NCI-H2029 treated with DMSO at 0.1 percent for 48 hours (cell line): Measurements from ENCODE around the gene BMERB1.
"Not testable (repeated sequence)": the region's sequence is repeated elsewhere in the genome, so short reads cannot be mapped to it uniquely, and the experiment has no call there.

ENCODE experiments used
- DNase-seq: peaks from one replicate; lab custom pipeline; 2025; lab: John Stamatoyannopoulos, UW

The BMERB1 gene

DNA sequence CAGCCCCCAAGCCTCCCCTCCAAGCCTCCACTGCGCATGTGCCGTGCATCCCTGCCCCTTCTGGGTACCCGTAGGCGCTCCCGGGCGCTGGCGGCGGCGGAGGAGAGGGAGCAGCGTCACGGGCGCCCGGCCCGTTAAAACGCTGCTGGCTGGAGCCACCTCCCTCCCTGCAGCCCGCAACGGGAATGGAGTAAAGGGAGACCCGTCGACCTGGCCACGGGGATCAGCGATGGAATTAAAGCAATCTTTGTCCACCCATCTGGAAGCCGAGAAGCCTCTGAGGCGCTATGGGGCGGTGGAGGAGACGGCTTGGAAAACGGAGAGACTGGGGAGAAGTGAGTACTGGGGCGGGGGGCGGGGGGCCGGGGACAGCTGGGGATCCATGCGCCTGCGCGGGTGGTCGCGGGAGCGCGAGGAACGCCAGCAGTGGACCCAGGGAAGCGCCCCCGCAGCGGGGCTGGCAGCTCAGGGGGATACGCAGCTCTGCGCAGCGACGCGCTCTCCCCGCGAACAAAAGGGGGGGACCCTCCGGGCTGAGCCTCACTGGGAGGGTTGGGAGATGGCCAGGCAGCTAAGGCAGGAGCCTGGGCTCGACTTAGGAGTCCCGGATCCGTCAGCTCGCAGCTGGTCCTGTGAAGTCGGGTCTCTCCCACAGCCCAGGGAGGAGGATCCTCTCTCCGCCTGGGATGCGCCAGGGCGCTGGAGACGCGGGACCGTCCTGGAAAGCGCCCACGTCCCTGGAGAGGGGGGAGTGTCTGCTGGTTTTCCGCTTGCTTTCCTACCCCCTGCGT lies at the start of gene BMERB1:
Gene BMERB1 (plus strand): TSS at position 164 of the 791 bp plus-strand sequence. CDS start 66 bp downstream, at position 230.
- no peak for DNase-seq

- DNase-seq: not testable (repeated sequence)
Observed at GRCh38 chr16:15388060-15388459, 46.3 kb upstream of the BMERB1 start.

GRCh38 chr16:15389916-15390315 lies 44.5 kb upstream of the BMERB1 start:
- not testable (repeated sequence) for DNase-seq

DNA sequence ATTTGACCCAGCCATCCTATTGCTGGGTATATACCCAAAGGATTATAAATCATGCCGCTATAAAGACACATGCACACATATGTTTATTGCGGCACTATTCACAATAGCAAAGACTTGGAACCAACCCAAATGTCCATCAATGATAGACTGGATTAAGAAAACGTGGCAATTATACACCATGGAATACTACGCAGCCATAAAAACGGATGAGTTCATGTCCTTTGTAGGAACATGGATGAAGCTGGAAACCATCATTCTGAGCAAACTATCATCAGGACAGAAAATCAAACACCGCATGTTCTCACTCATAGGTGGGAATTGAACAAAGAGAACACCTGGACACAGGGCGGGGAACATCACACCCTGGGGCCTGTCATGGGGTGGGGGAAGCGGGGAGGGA lies 41.4 kb upstream of the BMERB1 start:
- not testable (repeated sequence) for DNase-seq

GRCh38 chr16:15395631-15396508 lies 38.5 kb upstream of the BMERB1 start, which contains the start of gene MPV17L:
Gene MPV17L (plus strand): TSS chr16:15395754. CDS start chr16:15395898, 144 bp downstream.
- not testable (repeated sequence) for DNase-seq

DNA sequence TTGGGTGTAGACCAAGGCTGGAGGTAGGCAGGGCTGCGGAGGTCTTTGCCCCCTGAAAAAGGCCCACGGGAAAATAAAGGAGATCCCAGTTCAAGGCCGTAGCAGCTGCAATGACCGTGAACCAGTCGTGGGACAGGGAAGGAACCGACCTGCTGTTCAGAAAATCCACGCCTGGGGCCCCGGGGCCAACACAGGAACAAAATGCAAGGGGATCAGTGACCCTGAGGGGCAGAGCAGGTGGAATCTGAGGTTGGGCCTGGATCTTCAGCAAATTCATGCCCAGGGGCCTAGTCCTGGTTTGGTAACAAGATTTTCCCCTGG lies 37.9 kb upstream of the BMERB1 start:
- DNase-seq: not testable (repeated sequence)

DNA sequence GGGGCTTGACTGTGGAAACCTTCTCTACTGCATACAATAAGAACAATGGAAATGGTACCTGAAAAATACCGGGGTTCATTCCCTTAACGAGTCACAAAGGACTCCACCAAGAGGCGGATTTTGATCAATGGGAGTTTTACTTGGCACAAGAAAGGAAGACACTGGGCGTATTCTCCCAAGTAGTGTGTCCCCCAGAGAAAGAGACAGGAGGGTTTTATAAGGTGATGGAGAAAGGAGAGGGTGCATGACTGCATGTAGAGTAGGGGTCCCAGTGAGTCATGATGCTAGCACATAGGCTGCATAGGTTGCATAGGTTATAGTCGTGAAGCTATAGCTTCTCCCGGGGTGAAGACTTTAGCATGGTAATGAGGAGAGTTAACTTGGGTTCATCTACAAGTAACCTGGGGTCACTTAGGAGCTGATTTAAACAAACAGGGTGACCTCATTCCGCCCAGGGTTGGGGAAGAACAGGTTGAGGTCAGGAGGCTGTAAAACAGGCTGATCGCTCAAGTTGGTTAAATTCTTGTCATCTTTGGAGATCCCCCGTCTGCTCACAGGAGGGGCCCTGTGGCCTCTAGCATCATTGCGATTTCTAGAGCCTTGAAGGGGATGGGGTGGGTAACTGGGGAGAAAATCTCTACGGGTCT lies 37.3 kb upstream of the BMERB1 start:
- no peak for DNase-seq

- DNase-seq: no peak
Observed at GRCh38 chr16:15398618-15399316, 35.6 kb upstream of the BMERB1 start.

DNA sequence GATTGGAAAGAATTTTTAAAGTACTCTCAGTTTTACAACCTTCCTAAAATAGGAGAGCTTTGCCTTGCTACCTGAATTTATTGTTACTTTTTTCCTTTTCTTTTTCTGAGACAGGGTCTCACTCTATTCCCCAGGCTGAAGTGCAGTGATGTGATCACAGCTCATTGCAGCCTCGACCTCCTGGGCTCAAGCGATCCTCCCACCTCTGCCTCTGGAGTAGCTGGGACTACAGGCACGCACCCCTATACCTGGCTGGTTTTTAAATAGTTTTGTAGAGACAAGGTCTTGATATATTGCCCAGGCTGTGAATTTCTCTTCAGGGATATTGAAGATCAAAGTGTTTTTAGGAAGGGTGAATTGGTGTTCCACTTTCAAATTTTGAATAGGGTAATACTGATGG lies 35.1 kb upstream of the BMERB1 start:
- no peak for DNase-seq

DNA sequence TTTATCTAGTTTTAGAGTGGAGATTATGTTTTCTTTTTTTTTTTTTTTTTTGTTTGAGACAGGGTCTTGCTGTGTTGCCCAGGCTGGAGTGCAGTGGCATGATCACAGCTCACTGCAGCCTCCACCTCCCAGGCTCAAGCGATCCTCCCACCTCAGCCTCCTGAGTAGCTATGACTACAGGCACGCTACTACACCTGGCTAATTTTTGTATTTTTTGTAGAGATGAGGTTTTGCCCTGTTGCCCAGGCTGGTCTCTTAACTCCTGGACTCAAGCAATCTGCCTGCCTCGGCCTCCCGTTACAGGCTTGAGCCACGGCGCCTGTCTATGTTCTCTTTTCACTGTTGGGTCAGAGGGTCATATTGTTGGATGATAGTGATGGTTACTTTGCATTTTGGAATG lies 34.1 kb upstream of the BMERB1 start:
- not testable (repeated sequence) for DNase-seq

GRCh38 chr16:15401972-15402371 lies 32.4 kb upstream of the BMERB1 start:
- no peak for DNase-seq

DNA sequence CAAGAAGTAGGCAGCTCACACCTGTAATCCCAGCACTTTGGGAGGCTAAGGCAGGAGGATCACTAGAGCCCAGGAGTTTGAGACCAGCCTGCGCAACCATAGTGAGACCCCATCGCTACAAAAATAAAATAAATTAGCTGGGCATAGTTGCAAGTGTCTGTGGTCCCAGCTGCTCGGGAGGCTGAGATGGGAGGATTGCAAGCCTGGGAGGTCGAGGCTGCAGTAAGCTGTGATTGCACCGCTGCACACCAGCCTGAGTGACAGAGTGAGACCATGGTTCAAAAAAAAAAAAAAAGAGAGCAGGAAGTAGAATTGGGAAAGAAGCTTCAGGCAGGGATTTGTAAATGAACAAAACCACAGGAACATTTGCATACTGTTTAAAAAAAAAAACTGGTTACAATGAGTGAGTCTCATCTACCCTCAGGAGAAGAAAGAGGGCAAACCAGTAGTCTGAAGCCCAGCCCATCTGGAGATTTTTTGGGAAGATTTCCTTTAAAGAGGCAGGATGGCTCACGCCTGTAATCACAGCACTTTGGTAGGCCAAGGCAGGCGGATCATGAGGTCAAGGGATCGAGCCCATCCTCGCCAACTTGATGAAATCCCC lies 30.9 kb upstream of the BMERB1 start:
- no peak for DNase-seq

- DNase-seq: not testable (repeated sequence)
Observed at GRCh38 chr16:15404091-15404490, 30.3 kb upstream of the BMERB1 start.

GRCh38 chr16:15404792-15405191 lies 29.6 kb upstream of the BMERB1 start:
- DNase-seq: no peak

- not testable (repeated sequence) for DNase-seq
Observed at GRCh38 chr16:15407756-15408155, 26.6 kb upstream of the BMERB1 start.

DNA sequence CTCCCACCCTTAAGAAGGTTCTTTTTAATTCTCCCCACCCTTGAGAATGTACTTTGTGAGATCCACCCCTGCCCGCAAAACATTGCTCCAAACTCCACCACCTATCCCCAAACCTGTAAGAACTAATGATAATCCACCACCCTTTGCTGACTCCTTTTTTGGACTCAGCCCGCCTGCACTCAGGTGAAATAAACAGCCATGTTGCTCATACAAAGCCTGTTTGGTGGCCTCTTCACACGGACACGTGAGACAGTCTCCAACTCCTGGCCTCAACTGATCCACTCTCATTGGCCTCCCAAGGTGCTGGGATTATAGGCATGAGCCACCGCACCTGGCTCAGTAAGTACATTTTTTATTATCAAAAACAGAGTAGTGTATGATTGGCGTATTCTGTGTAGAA lies 24.9 kb upstream of the BMERB1 start:
- DNase-seq: not testable (repeated sequence)

- DNase-seq: no peak
Observed at GRCh38 chr16:15415511-15415985, 18.8 kb upstream of the BMERB1 start.

GRCh38 chr16:15417197-15417596 lies 17.2 kb upstream of the BMERB1 start:
- DNase-seq: no peak

- no peak for DNase-seq
Observed at GRCh38 chr16:15418206-15418605, 16.2 kb upstream of the BMERB1 start.

DNA sequence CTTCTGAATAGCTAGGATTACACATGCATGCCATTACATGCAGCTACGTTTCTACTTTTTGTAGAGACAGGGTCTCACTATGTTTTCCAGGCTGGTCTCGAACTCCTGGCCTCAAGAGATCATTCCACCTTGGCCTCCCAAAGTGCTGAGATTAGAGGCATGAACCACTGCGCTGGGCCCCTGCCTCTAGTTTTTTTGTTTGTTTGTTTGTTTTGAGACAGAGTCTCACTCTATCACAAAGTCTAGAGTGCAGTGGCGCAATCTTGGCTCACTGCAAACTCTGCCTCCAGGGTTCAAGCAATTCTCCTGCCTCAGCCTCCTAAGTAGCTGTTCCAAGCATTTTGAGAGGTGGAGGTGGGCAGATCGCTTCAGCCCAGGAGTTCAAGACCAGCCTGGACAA lies 12.7 kb upstream of the BMERB1 start:
- not testable (repeated sequence) for DNase-seq

- DNase-seq: no peak
Observed at GRCh38 chr16:15422222-15422621, 12.2 kb upstream of the BMERB1 start.
